Measurements from ENCODE around the gene SPDEF.

DNA sequence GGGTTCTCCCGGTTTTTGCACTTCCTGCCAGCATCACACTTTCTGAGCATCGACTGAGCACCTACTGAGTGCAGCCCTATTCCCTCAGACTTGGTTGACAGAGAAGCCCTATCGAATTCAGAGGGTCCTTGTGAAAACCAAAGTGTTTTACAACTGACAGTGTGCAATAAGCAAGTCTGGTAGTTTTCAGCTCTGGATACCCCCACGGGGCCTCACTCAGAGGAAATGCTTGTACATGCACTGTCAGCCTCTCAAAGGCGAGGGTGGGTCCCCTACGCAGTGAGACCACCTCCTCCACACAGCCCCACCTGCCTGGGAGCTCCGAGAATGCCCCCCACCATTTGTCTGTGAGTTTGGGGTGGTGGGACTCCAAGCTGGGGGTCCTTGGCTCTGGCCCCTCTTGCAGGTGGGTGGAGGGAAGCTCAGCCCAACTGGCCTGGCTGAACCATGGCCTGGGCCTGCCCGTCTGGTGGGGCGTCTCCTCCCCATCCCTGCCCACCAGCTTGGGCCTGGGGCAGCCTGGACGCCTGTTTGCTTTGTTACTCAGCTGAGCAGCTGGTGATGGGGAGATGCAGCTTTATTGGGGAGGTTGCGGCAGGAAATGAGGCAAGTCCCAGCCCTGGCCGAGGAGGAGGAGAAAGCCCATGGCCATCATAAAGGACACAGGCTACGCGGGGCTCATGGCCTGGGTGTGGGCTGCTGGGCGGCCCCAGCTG lies 1.7 kb downstream of the SPDEF start:
- TF ChIP-seq POLR2A (IDR thresholded peaks at IDR 0.05; ENCODE audit: low read depth, low read length) (no peak), POLR2AphosphoS5 (IDR thresholded peaks at IDR 0.05; ENCODE audit: low read depth, low read length) (no peak)

All from GM12891 (cell line).